Mucosa of stomach (tissue), 1 donor: ENCODE data around the gene PSMB8.

Experiments
- H3K27me3 ChIP-seq: one replicate; pipeline ENCODE4 v1.7.0; 2013; ENCODE audit warnings: mild to moderate bottlenecking, low read length; ENCODE audit not compliant: control insufficient read depth, insufficient read depth
- H3K36me3 ChIP-seq: one replicate; pipeline ENCODE4 v1.7.0; 2013; ENCODE audit warnings: low read length; ENCODE audit not compliant: control insufficient read depth, insufficient read depth
- H3K4me1 ChIP-seq: one replicate; pipeline ENCODE4 v1.7.0; 2013; ENCODE audit warnings: mild to moderate bottlenecking, low read length; ENCODE audit not compliant: control insufficient read depth, insufficient read depth
- H3K4me3 ChIP-seq: one replicate; pipeline ENCODE4 v1.7.0; 2013; ENCODE audit warnings: low read length
- H3K9ac ChIP-seq: one replicate; pipeline ENCODE4 v1.7.0; 2013; ENCODE audit warnings: mild to moderate bottlenecking, low read length, moderate library complexity
- H3K9me3 ChIP-seq: one replicate; pipeline ENCODE4 v1.7.0; 2013; ENCODE audit warnings: mild to moderate bottlenecking, low read length, moderate library complexity; ENCODE audit not compliant: control insufficient read depth
- donor health status: Pancreatic carcinoma.

Gene PSMB8

GRCh38 chr6:32842021-32842650, 1.7 kb downstream of the PSMB8 start:
- Histone ChIP-seq H3K9ac (peak overlapping the region; percentile 96), H3K4me1 (peaks cover 25% of the 10 kb centered on the region), H3K27me3 (no peaks in the 10 kb centered on the region), H3K4me3 (no peak overlapping the region), H3K9me3 (no peaks in the 10 kb centered on the region), H3K36me3 (peaks cover 6% of the 10 kb centered on the region)

DNA sequence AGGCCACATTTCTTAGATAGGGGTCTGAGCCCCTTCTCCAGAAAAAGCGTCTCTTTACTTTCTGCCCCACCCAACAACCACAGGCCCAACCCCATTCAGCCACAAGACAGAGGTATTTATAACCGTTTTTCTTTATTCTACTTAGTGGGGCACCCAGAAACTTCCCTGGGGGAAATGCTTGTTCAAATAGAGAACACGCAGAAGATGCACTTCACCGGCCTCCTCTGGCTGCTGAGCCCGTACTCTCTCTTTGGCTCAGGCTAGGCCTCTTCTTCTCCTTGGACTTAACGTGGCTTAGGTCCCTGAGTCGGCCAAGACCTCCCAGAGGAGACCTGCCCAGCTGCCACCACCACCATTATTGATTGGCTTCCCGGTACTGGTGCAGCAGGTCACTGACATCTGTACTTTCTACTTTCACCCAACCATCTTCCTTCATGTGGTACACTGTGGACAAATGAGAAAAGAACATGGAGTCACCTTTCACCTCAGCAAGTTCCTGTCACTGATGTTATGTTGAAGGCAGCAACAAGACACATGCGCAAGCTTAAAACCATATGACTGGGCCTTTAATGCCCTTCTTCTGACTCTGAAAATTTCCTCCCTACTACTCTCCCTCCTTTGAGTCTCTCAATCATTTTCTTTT, 3.1 kb downstream of the PSMB8 start:
- Histone ChIP-seq H3K36me3 (peaks cover 3% of the 10 kb centered on the region), H3K9ac (no peak overlapping the region), H3K27me3 (no peaks in the 10 kb centered on the region), H3K4me1 (peaks cover 25% of the 10 kb centered on the region), H3K9me3 (no peaks in the 10 kb centered on the region), H3K4me3 (no peak overlapping the region)

GRCh38 chr6:32839356-32839755, 4.5 kb downstream of the PSMB8 start:
- Histone ChIP-seq H3K27me3 (no peaks in the 10 kb centered on the region), H3K4me3 (no peak overlapping the region), H3K9ac (no peak overlapping the region), H3K9me3 (no peaks in the 10 kb centered on the region), H3K36me3 (peaks cover 3% of the 10 kb centered on the region), H3K4me1 (peaks cover 15% of the 10 kb centered on the region)

GRCh38 chr6:32838114-32838958, 5.5 kb downstream of the PSMB8 start, which contains the start of gene TAP2:
Gene TAP2 (minus strand): TSS chr6:32838739. CDS start chr6:32838233, 506 bp downstream.
- H3K36me3 ChIP-seq = peaks cover 3% of the 10 kb centered on the region
- peak within 1 kb of the TSS; percentile 34 for H3K4me3 ChIP-seq
- H3K9ac ChIP-seq = peak within 1 kb of the TSS; percentile 69
- peaks cover 15% of the 10 kb centered on the region for H3K4me1 ChIP-seq
- no peaks in the 10 kb centered on the region for H3K27me3 ChIP-seq
- H3K9me3 ChIP-seq = no peaks in the 10 kb centered on the region

GRCh38 chr6:32837651-32838113, 6.2 kb downstream of the PSMB8 start:
- peak overlapping the region; percentile 69 for H3K9ac ChIP-seq
- H3K9me3 ChIP-seq = no peaks in the 10 kb centered on the region
- peak overlapping the region; percentile 34 for H3K4me3 ChIP-seq
- H3K4me1 ChIP-seq = peaks cover 9% of the 10 kb centered on the region
- H3K36me3 ChIP-seq = peaks cover 3% of the 10 kb centered on the region
- no peaks in the 10 kb centered on the region for H3K27me3 ChIP-seq

DNA sequence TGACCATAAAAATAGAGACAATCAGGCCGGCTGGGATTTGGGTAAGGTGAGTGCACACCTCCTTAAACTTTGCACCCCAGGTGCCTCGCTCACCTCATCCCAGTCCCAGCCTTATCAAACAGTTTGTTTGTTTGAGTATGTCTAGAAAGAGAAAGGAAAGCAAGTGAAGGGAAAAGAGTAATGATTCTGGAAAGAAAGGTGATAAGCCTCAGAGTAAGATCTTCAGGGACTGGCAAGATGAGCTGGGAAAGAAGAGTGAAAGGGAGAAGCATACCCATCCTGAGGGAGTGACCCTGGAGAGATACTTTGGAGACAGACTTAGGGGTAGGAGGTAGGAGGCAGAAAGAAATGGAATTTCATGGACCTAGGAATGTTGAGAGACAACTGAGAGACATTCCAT, 7.0 kb downstream of the PSMB8 start:
- H3K9me3 ChIP-seq = no peaks in the 10 kb centered on the region
- H3K27me3 ChIP-seq = no peaks in the 10 kb centered on the region
- no peak overlapping the region for H3K9ac ChIP-seq
- H3K36me3 ChIP-seq = peaks cover 3% of the 10 kb centered on the region
- H3K4me3 ChIP-seq = no peak overlapping the region
- H3K4me1 ChIP-seq = peaks cover 7% of the 10 kb centered on the region

DNA sequence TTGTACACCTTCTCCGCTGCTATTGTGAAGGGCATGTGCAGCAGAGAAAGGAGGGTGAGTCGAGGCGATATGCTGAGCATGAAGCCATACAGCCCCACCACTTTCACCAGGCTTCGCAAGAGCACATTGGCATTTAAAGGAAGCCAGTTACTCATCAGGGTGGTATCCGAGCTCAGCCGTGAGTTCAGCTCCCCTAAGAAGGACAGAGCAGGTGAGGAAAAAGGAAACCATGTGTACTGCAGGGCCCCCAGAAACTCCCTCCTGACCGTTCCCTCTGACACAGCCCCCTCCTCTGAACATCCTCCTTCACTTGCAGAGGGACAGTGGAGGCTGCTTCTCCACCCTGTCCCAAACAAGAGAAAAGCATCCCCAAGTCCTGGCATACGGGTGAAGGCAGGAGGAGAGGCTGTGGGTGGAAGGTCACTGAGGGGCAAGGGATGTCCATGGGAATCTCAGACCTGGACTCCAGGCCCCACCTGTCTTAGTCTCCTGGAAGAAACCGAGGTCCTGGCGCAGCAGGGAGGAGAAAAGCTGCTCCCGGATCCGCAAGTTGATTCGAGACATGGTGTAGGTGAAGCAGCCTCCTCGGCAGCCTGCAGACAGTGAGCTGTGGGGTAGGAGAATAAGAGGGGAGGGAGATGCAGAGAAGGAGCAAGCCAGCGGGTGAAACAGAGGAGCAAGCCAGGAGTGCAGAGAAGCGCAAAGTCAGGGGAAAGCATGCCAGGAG, 8.5 kb downstream of the PSMB8 start:
- Histone ChIP-seq H3K36me3 (no peaks in the 10 kb centered on the region), H3K4me3 (no peak overlapping the region), H3K27me3 (no peaks in the 10 kb centered on the region), H3K9me3 (no peaks in the 10 kb centered on the region), H3K9ac (no peak overlapping the region), H3K4me1 (peaks cover 7% of the 10 kb centered on the region)

DNA sequence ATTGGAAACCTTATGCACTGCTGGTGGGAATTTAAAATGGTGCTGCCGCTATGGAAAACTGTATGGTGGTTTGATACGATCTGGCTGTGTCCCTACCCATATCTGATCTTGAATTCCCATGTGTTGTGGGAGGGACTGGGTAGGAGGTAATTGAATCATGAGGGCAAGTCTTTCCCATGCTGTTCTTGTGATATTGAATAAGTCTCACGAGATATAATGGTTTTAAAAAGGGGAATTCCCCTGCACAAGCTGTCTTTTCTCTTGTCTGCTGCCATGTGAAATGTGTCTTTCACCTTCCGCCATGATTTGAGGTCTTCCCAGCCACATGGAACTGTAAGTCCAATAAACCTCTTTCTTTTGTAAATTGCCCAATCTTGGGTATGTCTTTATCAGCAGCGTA, 10.2 kb downstream of the PSMB8 start:
- H3K36me3 ChIP-seq = no peaks in the 10 kb centered on the region
- no peak overlapping the region for H3K4me3 ChIP-seq
- no peak overlapping the region for H3K9ac ChIP-seq
- H3K4me1 ChIP-seq = peaks cover 7% of the 10 kb centered on the region
- no peaks in the 10 kb centered on the region for H3K9me3 ChIP-seq
- no peaks in the 10 kb centered on the region for H3K27me3 ChIP-seq

GRCh38 chr6:32832535-32832934, 11.3 kb downstream of the PSMB8 start:
- peaks cover 2% of the 10 kb centered on the region for H3K4me1 ChIP-seq
- H3K9me3 ChIP-seq = no peaks in the 10 kb centered on the region
- H3K27me3 ChIP-seq = no peaks in the 10 kb centered on the region
- no peak overlapping the region for H3K4me3 ChIP-seq
- no peak overlapping the region for H3K9ac ChIP-seq
- H3K36me3 ChIP-seq = no peaks in the 10 kb centered on the region

GRCh38 chr6:32830936-32831335, 12.9 kb downstream of the PSMB8 start:
- Histone ChIP-seq H3K27me3 (no peaks in the 10 kb centered on the region), H3K9me3 (no peaks in the 10 kb centered on the region), H3K9ac (no peak overlapping the region), H3K4me1 (peaks cover 4% of the 10 kb centered on the region), H3K4me3 (no peak overlapping the region), H3K36me3 (no peaks in the 10 kb centered on the region)

GRCh38 chr6:32830017-32830416, 13.8 kb downstream of the PSMB8 start:
- no peaks in the 10 kb centered on the region for H3K36me3 ChIP-seq

More at GRCh38 chr6:32830017-32830416, 13.8 kb downstream of the PSMB8 start:
- Histone ChIP-seq H3K27me3 (no peaks in the 10 kb centered on the region), H3K9me3 (no peaks in the 10 kb centered on the region), H3K4me1 (peaks cover 5% of the 10 kb centered on the region), H3K9ac (no peak overlapping the region), H3K4me3 (no peak overlapping the region)
